HuH-7.5 (cell line): ENCODE measurements around the gene RAD23B.

Source experiments
- DNase-seq: peaks from one replicate; pipeline ENCODE4 v3.0.0; 2011; ENCODE audit warnings: low spot score

The RAD23B gene

GRCh38 chr9:107268560-107268959 lies 14.5 kb upstream of the RAD23B start:
- no peak for DNase-seq

GRCh38 chr9:107269254-107269653 lies 13.8 kb upstream of the RAD23B start:
- DNase-seq = no peak

- DNase-seq = no peak
Measured at GRCh38 chr9:107269681-107270080, 13.4 kb upstream of the RAD23B start.

GRCh38 chr9:107270082-107270481 lies 13.0 kb upstream of the RAD23B start:
- DNase-seq = no peak

- no peak for DNase-seq
Measured at GRCh38 chr9:107270580-107270979, 12.5 kb upstream of the RAD23B start.

GRCh38 chr9:107273634-107274033 lies 9.4 kb upstream of the RAD23B start:
- no peak for DNase-seq

- DNase-seq = no peak
Measured at GRCh38 chr9:107274096-107274495, 9.0 kb upstream of the RAD23B start.

GRCh38 chr9:107274953-107275422 lies 8.1 kb upstream of the RAD23B start:
- DNase-seq = no peak

- no peak for DNase-seq
Measured at GRCh38 chr9:107275530-107275929, 7.5 kb upstream of the RAD23B start.

- DNase-seq = no peak
Measured at GRCh38 chr9:107276966-107277710, 5.9 kb upstream of the RAD23B start.

- no peak for DNase-seq
Measured at GRCh38 chr9:107277801-107278200, 5.3 kb upstream of the RAD23B start.

- no peak for DNase-seq
Measured at GRCh38 chr9:107279086-107279485, 4.0 kb upstream of the RAD23B start.

- no peak for DNase-seq
Measured at GRCh38 chr9:107280543-107280942, 2.5 kb upstream of the RAD23B start.

- DNase-seq = no peak
Measured at GRCh38 chr9:107281184-107281583, 1.9 kb upstream of the RAD23B start.

- DNase-seq = no peak
Measured at GRCh38 chr9:107281922-107282667, 984 bp upstream of the RAD23B start.

GRCh38 chr9:107283623-107284616 lies 841 bp downstream of the RAD23B start:
- DNase-seq = peak; percentile 56

GRCh38 chr9:107284636-107285035 lies 1.6 kb downstream of the RAD23B start:
- no peak for DNase-seq

GRCh38 chr9:107285286-107285685 lies 2.2 kb downstream of the RAD23B start:
- no peak for DNase-seq

- no peak for DNase-seq
Measured at GRCh38 chr9:107286057-107286456, 3.0 kb downstream of the RAD23B start.

GRCh38 chr9:107288701-107289100 lies 5.6 kb downstream of the RAD23B start:
- DNase-seq = no peak

- no peak for DNase-seq
Measured at GRCh38 chr9:107290619-107291018, 7.5 kb downstream of the RAD23B start.
